Mammary epithelial cell (primary cell): Measurements from ENCODE around the gene LCORL.

ENCODE experiments used
- CTCF ChIP-seq, 2 donors: IDR thresholded peaks in 1 of 2; conservative IDR thresholded peaks in 1 of 2; 2 replicates each; pipeline ENCODE4 v1.5.1; 2011 to 2012; ENCODE audit warnings: inconsistent platforms in 2 of 2, low read length in 2 of 2, mild to moderate bottlenecking in 2 of 2, control low read depth in 1 of 2, low read depth in 1 of 2; ENCODE audit not compliant: insufficient read depth in 1 of 2; ENCODE audit errors: extremely low read depth in 1 of 2
- EZH2 ChIP-seq: IDR thresholded peaks from 2 replicates; pipeline ENCODE4 v1.6.1; 2012; ENCODE audit warnings: low read length, inconsistent platforms, borderline replicate concordance

- no peak for TF ChIP-seq CTCF (conservative IDR thresholded peaks at IDR 0.05 in 1 of 2, IDR thresholded peaks at IDR 0.05 in 1 of 2; ENCODE audit: extremely low read depth in 1 of 2, insufficient read depth in 1 of 2, low read depth in 1 of 2, low read length in 2 of 2)
- TF ChIP-seq EZH2: no peak
Measured at GRCh38 chr4:18057821-18058533, 36.4 kb upstream of the LCORL start.
